NCI-H748 treated with DMSO at 0.1 percent for 48 hours (cell line): Measurements from ENCODE around the gene PLA2G1B.

Experiments used
- DNase-seq: peaks from one replicate; lab custom pipeline; 2025; lab: John Stamatoyannopoulos, UW

The PLA2G1B gene

GRCh38 chr12:120324841-120325417 is 2.6 kb downstream of the PLA2G1B start:
- DNase-seq, result no peak

GRCh38 chr12:120323772-120324171 is 3.8 kb downstream of the PLA2G1B start:
- DNase-seq, result no peak

- DNase-seq, result no peak
Observed at GRCh38 chr12:120321382-120322202, 6.0 kb downstream of the PLA2G1B start.

- peak; percentile 98 for DNase-seq
Observed at GRCh38 chr12:120317224-120318105, 10.1 kb downstream of the PLA2G1B start.

- no peak for DNase-seq
Observed at GRCh38 chr12:120316798-120317223, 10.8 kb downstream of the PLA2G1B start.

- DNase-seq, result no peak
Observed at GRCh38 chr12:120314220-120314619, 13.4 kb downstream of the PLA2G1B start.

GRCh38 chr12:120301962-120302815 is 25.4 kb downstream of the PLA2G1B start, which contains the start of gene SIRT4:
Gene SIRT4, plus strand, starts transcription at chr12:120302321. Its CDS starts 1,241 bp downstream, at chr12:120303562.
- DNase-seq, result peak; percentile 90

GRCh38 chr12:120292661-120293531 is 34.7 kb downstream of the PLA2G1B start, which contains the start of gene RNU4-1:
Gene RNU4-1, minus strand, starts transcription at chr12:120293237.
- DNase-seq, result peak; percentile 94

- DNase-seq, result no peak
Observed at GRCh38 chr12:120292411-120292660, 35.2 kb downstream of the PLA2G1B start.

- DNase-seq, result peak; percentile 36
Observed at GRCh38 chr12:120290609-120291305, 36.8 kb downstream of the PLA2G1B start.

- DNase-seq, result no peak
Observed at GRCh38 chr12:120287491-120287890, 40.1 kb downstream of the PLA2G1B start.

- DNase-seq, result no peak
Observed at GRCh38 chr12:120286768-120287490, 40.6 kb downstream of the PLA2G1B start.

GRCh38 chr12:120284381-120284780 is 43.2 kb downstream of the PLA2G1B start:
- DNase-seq, result no peak

- no peak for DNase-seq
Observed at GRCh38 chr12:120283318-120283717, 44.3 kb downstream of the PLA2G1B start.

GRCh38 chr12:120278137-120279069 is 49.2 kb downstream of the PLA2G1B start:
- no peak for DNase-seq

- no peak for DNase-seq
Observed at GRCh38 chr12:120276734-120277133, 50.8 kb downstream of the PLA2G1B start.
